Upper lobe of left lung (tissue), 6 donors: ENCODE measurements around the gene PRR23A. TPM values are rescaled to one million over a fixed set of nuclear protein-coding genes. Genes with fewer than 3 reads are reported as not detected.

Source experiments
- ATAC-seq, 2 donors: fragments of 200-7000 bp; cut with Tn5 transposase; one replicate each; pipeline ENCODE4 v1.9.1; 2022; ENCODE audit warnings: mild to moderate bottlenecking in 2 of 2, moderate library complexity in 2 of 2; ENCODE audit not compliant: low FRiP score in 2 of 2
- DNase-seq, 2 donors: peaks; one replicate each; pipeline ENCODE4 v3.0.0-alpha.2; 2019 to 2020
- H3K27ac ChIP-seq, 4 donors: fragments of 200-600 bp; sonication (generic); one replicate each; pipeline ENCODE4 v1.5.1; 2016 to 2019
- H3K27me3 ChIP-seq, 4 donors: fragments of 200-600 bp; sonication (generic); one replicate each; pipeline ENCODE4 v1.5.1; 2017 to 2019
- H3K36me3 ChIP-seq, 4 donors: fragments of 200-600 bp; sonication (generic); one replicate each; pipeline ENCODE4 v1.5.1; 2016 to 2019
- H3K4me1 ChIP-seq, 4 donors: fragments of 200-600 bp; sonication (generic); one replicate each; pipeline ENCODE4 v1.5.1; 2018 to 2019
- H3K4me3 ChIP-seq, 4 donors: fragments of 200-600 bp; sonication (generic); one replicate each; pipeline ENCODE4 v1.5.1; 2017 to 2019; ENCODE audit warnings: mild to moderate bottlenecking in 2 of 4, moderate library complexity in 1 of 4
- H3K9me3 ChIP-seq, 4 donors: fragments of 200-600 bp; sonication (generic); one replicate each; pipeline ENCODE4 v1.5.1; 2018 to 2019
- EP300 ChIP-seq, 4 donors: sonication (generic); formaldehyde crosslinking; IDR thresholded peaks; one replicate each; pipeline ENCODE4 v1.5.1; 2017; ENCODE audit warnings: antibody characterized with exemption in 4 of 4, control low read depth in 2 of 4
- POLR2A ChIP-seq, 4 donors: fragments of 450-650 bp; IDR thresholded peaks; one replicate each; pipeline ENCODE4 v1.5.1; 2016 to 2017; ENCODE audit warnings: antibody characterized with exemption in 4 of 4, mild to moderate bottlenecking in 2 of 4
- POLR2AphosphoS5 ChIP-seq, 2 donors: sonication (generic); formaldehyde crosslinking; IDR thresholded peaks; one replicate each; pipeline ENCODE4 v1.5.1; 2017; ENCODE audit warnings: antibody characterized with exemption in 2 of 2
- WGBS, 2 donors: methylation state at CpG; one replicate each; pipeline ENCODE4 v1.1.5; 2017 to 2018; 5-methylcytosine and 5-hydroxymethylcytosine counted together
- total RNA-seq, 6 donors: library from RNA; depleted of rRNA in 4 of 6; stranded (reverse); fragments of >200 nt in 4 of 6; gene quantifications; one replicate each; pipeline versions ENCODE4 v1.1.0 to v1.2.1, GENCODE V29; 2016 to 2021
- TF ChIP-seq, protein P1 (sequence below), 6 experiments: fragments of 450-650 bp in 4 of 6; fragments of 200-600 bp in 2 of 6; sonication (generic) in 2 of 6; IDR thresholded peaks; one replicate each; pipeline ENCODE4 v1.5.1; 2016 to 2019; ENCODE audit warnings: antibody characterized with exemption in 6 of 6
- donor health status: DM: no; HTN: no; CAD: no; lungs with moderate emphysema.
- donor health status: DM: no; HTN: yes; CAD: no; lungs with severe emphysema.

The PRR23A gene
- not detected for total RNA-seq

DNA sequence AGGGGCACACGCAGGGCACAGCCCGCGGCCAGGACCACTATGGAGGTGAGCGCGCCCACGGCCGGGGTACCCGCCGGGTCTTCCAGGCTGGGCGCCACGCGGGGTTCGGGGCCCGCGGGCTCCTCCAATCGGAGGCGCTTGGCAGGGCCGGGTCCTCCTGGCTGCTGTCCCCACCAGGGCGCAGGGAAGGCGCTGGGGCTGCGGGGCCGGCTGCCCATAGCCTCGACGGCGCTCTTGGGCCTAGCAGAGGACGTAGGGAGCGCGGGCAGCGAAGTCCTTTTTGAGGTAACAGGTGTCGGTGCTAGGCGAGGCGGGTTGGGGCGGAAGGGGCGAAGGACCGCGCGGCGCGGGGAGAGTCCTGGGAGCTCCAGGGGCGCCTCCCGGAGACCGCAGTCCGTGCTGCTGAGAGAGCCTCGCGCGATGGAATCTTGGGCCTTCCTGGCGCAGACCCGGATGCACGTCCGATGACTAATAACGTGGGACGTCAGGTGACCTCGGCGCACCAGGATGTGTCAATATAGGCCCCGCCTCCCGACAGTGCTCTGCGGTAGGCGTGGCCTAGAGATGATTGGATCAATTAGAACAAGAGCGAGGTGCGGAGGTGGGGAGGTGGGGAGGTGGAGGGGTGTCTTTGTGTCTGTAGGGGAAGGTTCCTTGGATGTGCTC, at the start of gene PRR23A:
PRR23A (minus strand) TSS at position 218 of the 666 bp plus-strand sequence; CDS start at position 218, 0 bp downstream.
- Histone ChIP-seq H3K27ac (no peak within 1 kb of the TSS), H3K4me1 (no peaks in the 10 kb centered on the region), H3K27me3 (no peaks in the 10 kb centered on the region), H3K4me3 (no peak within 1 kb of the TSS), H3K9me3 (peaks cover 0 to 14% (median 4%) of the 10 kb centered on the region in 4 donors), H3K36me3 (no peaks in the 10 kb centered on the region)
- no peak for TF ChIP-seq POLR2AphosphoS5 (IDR thresholded peaks at IDR 0.05)
- TF ChIP-seq EP300 (IDR thresholded peaks at IDR 0.05) = no peak
- TF ChIP-seq, protein P1, sequence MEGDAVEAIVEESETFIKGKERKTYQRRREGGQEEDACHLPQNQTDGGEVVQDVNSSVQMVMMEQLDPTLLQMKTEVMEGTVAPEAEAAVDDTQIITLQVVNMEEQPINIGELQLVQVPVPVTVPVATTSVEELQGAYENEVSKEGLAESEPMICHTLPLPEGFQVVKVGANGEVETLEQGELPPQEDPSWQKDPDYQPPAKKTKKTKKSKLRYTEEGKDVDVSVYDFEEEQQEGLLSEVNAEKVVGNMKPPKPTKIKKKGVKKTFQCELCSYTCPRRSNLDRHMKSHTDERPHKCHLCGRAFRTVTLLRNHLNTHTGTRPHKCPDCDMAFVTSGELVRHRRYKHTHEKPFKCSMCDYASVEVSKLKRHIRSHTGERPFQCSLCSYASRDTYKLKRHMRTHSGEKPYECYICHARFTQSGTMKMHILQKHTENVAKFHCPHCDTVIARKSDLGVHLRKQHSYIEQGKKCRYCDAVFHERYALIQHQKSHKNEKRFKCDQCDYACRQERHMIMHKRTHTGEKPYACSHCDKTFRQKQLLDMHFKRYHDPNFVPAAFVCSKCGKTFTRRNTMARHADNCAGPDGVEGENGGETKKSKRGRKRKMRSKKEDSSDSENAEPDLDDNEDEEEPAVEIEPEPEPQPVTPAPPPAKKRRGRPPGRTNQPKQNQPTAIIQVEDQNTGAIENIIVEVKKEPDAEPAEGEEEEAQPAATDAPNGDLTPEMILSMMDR (IDR thresholded peaks at IDR 0.05) = no peak
- no peak for TF ChIP-seq POLR2A (IDR thresholded peaks at IDR 0.05)
- peak in 1 of 2 donors; percentile 34 for ATAC-seq
- peak in 1 of 2 donors; percentile 74 for DNase-seq
- 76 to 86% methylated on average over 32 to 60 of the region's 60 CpGs for WGBS, 2 donors

DNA sequence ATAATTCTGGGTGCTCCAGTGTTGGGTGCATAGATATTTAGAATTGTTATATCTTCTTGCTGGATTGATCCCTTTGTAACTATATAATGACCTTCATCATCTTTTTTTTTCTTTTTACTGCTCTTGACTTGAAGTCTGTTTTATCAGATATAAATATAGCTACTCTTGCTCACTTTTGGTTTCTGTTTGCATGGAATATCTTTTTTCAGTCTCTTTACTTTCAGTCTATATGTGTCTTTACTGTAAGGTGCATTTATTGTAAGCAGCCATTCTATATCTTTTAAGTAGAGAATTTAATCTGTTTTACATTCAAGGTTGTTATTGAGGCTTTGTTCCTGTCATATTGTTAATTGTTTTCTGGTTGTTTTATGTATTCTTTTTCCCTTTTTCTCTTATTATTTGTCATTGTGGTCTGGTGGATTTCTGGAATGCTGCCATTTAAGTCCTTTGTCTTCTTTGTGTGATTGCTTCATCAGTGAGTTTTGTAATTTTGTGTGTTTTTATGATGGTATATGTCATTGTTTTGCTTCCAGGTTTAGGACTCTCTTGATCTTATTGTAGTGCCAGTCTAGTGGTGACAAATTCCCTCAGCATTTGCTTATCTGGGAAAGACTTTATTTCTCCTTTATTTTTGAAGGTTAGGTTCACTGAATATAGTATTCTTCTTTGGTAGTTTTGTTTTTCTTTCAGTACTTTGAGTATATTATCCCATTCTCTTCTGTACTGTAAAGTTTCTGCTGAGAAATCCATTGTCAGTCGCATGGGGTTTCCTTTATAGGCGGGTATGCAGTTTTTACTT, 46.9 kb upstream of the PRR23A start:
- H3K27me3 ChIP-seq = no peaks in the 10 kb centered on the region
- H3K9me3 ChIP-seq = peaks cover 0 to 12% (median 5%) of the 10 kb centered on the region in 4 donors
- DNase-seq (no peak), ATAC-seq (no peak)
- no peaks in the 10 kb centered on the region for H3K4me1 ChIP-seq
- no peak overlapping the region for H3K27ac ChIP-seq
- H3K36me3 ChIP-seq = no peaks in the 10 kb centered on the region
- TF ChIP-seq EP300 (IDR thresholded peaks at IDR 0.05) (no peak), POLR2A (IDR thresholded peaks at IDR 0.05) (no peak), POLR2AphosphoS5 (IDR thresholded peaks at IDR 0.05) (no peak)
- TF ChIP-seq, protein P1 (IDR thresholded peaks at IDR 0.05) = no peak
- WGBS, 2 donors = 56 to 77% methylated on average over 2 of the region's 2 CpGs
- no peak overlapping the region for H3K4me3 ChIP-seq

DNA sequence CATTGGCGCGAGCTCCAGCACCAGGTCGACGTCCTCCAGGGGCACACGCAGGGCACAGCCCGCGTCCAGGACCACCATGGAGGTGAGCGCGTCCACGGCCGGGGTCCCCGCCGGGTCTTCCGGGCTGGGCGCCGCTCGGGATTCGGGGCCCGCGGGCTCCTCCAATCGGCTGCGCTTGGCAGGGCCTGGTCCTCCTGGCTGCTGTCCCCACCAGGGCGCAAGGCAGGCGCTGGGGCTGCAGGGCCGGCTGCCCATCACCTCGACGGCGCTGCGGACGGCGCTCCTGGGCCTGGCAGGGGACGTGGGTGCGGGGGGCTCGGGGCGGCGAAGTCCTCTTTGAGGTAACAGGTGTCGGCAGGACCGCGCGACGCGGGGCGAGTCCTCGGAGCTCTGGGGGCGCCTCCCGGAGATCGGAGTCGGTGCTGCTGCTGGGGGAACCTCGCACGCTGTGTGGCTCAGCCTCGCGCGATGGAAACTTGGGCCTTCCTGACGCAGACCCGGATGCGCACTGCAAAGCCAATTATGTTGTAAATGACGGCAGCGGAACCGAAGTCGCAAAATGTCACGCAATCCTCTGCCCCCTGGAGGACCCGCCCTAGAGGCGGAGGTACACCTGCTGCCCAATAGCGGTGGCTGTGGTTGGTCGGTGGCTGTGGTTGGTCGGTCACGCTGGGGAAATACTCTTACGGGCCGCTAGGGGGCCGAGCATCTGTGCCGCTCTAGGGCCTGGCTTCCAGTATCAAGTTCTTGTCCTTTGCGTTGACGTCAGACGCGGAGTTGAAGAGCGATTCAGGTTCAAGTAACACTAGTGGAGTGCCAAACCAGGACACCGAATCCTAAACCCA, 38.5 kb upstream of the PRR23A start, which contains the start of gene PRR23C:
PRR23C (minus strand) TSS at position 527 of the 845 bp plus-strand sequence; CDS start at position 255, 272 bp downstream.
- Histone ChIP-seq H3K36me3 (no peaks in the 10 kb centered on the region), H3K9me3 (peaks cover 0 to 17% (median 8%) of the 10 kb centered on the region in 4 donors), H3K27ac (no peak within 1 kb of the TSS), H3K4me3 (no peak within 1 kb of the TSS), H3K4me1 (no peaks in the 10 kb centered on the region), H3K27me3 (no peaks in the 10 kb centered on the region)
- DNase-seq (peak in 1 of 2 donors; percentile 79), ATAC-seq (no peak)
- TF ChIP-seq EP300 (IDR thresholded peaks at IDR 0.05) (no peak), POLR2AphosphoS5 (IDR thresholded peaks at IDR 0.05) (no peak)
- TF ChIP-seq, protein P1 (IDR thresholded peaks at IDR 0.05) = no peak
- WGBS, 2 donors = 46 to 59% methylated on average over 27 to 38 of the region's 77 CpGs

DNA sequence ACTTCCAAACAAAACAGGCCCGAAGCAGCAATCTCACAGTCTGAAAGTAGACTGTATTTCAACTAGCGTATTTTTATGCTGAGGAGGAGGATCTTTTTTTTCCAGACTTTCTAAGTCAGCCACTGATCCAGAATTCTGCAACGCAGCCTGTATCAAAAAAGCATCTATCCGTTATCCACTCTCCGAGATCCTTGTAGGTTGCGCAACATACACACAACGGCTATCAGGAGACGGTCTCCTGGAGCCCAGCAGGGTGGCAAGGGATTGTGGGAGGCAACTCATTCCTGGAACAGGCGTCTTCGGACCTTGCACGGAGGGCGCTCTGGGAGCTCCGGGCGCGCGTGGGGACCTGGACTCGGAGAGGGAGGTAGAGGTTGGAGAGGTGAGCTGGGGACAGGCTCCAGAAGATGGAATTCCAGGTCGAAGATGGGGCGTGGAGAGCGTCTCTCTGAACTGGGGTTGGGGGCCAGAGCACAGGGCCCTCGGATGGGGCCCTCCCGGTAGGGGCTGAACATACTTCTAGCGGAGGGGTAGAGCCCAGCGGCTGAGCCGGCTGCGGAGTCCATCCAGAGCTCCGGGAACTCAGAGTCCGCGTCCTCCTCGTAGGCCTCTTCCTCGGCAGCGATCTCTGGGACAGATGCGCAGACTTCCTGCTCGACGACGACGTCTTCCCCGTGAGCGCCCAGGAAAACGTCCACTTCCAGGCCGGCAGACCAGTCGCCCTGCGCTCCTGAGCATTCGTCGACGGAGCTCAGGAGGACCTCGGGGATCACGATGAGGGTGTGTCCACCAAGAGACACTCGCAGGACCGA, 37.7 kb upstream of the PRR23A start:
- WGBS, 2 donors = 76 to 79% methylated on average over 40 to 50 of the region's 50 CpGs
- H3K9me3 ChIP-seq = peaks cover 0 to 17% (median 8%) of the 10 kb centered on the region in 4 donors
- H3K36me3 ChIP-seq = no peaks in the 10 kb centered on the region
- no peaks in the 10 kb centered on the region for H3K27me3 ChIP-seq
- ATAC-seq = peak in 1 of 2 donors; percentile 23
- DNase-seq = peak in 1 of 2 donors; percentile 73
- H3K27ac ChIP-seq = no peak overlapping the region
- TF ChIP-seq POLR2AphosphoS5 (IDR thresholded peaks at IDR 0.05) = no peak
- TF ChIP-seq POLR2A (IDR thresholded peaks at IDR 0.05) = no peak
- no peak for TF ChIP-seq EP300 (IDR thresholded peaks at IDR 0.05)
- TF ChIP-seq, protein P1 (IDR thresholded peaks at IDR 0.05) = no peak
- no peak overlapping the region for H3K4me3 ChIP-seq
- no peaks in the 10 kb centered on the region for H3K4me1 ChIP-seq
